ENCODE results near the gene FEZ2.
"Not testable (repeated sequence)": the region's sequence is repeated elsewhere in the genome, so short reads cannot be mapped to it uniquely, and the experiment has no call there.

Gene FEZ2, protein sequence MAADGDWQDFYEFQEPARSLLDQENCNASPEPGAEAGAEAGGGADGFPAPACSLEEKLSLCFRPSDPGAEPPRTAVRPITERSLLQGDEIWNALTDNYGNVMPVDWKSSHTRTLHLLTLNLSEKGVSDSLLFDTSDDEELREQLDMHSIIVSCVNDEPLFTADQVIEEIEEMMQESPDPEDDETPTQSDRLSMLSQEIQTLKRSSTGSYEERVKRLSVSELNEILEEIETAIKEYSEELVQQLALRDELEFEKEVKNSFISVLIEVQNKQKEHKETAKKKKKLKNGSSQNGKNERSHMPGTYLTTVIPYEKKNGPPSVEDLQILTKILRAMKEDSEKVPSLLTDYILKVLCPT

DNA sequence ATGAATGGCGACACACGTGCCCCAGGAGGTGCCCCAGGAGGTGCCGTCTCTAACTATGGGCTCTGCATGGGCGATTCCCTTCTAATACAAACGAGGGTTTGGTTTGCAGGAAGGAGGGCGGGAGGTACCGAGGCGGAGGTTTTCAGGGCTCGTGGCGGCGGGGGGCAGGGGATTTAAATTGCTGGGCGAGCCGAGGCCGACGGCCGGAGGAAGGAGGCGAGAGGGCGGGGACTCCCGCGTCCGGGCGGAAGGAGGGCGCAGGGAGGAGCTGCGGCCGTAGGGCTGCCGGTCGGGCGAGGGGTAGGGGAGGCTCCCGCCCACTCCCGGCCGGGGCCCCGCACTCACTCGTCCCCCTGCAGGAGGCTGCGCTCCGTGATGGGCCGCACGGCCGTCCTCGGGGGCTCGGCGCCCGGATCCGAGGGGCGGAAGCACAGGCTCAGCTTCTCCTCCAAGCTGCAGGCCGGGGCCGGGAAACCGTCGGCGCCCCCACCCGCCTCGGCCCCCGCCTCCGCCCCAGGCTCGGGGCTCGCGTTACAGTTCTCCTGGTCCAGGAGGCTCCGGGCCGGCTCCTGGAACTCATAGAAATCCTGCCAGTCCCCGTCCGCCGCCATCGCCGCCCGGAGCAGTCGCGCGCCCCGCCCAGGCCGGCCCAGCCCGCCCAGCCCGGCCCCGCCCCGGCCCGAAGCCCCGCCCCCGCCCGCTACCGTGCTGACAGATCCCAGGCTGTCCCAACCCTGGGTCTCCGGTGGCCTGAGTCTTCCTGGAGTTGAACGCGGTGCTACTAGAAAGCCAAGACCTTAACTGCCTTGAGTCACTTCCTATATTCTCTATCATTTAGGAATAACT, at the start of gene FEZ2:
Gene FEZ2 (minus strand): TSS at position 637 of the 846 bp plus-strand sequence. CDS start 26 bp downstream, at position 611.
- DNase-seq (ENCODE audit: low read depth): peak; percentile 67

DNA sequence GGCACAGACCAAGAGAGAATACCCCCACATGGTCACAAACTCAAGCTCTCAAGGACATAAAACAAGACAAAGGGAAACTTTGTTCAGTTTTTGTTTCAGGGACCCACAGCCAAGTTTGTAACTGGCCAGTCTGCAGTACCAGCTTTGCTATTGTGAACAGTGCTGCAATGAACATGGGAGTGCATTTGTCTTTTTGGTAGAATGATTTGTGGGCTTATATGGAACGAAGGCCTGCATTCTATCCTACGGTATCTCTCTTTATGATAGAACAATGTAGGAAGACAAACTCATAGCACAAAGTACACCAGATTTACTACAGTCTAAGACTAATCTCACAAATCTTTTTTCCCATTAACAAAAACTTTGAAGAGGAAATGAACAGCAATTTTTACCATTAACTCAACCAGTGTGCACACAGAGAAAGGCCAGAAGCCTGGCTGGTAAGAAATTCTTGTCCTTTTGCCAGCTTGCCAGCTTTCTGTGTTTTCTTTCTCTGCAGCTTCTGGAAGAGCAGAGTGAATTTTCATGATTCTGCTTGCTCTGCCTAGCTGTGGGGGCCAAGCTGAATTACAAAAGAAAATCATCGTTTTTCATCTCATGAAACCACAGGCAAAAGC, 37.1 kb upstream of the FEZ2 start:
- DNase-seq (ENCODE audit: low read depth): no peak

DNA sequence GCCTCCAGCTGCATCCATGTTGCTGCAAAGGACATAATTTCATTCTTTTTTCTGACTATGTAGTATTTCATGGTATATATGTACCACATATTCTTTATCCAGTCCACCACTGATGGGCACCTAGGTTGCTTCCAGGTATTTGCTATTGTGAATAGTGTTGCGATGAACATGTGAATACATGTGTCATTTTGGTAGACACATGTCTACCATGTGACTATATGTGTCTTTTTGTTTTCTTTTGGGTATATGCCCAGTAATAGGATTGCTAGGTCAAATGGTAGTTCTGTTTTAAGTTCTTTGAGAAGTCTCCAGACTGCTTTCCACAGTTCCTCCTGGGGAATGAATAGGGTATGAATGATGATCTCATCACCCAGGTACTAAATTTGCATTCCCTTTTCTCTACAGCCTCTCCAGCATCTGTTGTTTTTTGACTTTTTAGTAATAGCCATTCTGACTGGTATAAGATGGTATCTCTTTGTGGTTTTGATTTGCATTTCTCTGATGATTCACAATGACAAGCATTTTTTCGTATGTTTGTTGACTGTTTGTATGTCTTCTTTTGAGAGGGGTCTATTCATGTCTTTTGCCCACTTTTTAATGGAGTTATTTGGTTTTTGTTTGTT, 35.6 kb upstream of the FEZ2 start:
- DNase-seq (ENCODE audit: low read depth): no peak

DNA sequence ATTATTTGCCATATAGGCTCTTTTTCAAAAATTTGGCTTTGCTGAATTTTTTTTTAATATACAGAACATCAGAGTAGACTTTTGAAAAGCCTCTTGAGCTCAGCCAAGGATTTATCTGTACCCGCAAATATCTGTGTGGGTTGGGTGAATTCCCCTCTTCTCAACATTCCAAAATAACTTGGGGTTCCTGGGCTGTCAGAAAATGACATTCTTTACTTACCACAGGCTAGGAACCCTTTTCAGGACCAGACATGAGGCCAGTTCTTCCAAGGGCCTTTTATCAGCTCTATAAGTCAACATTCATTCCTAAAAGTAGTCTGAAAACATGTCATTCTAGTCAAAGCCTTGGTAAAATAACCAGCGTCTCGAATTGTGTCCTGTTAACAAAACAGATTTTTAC, 28.8 kb upstream of the FEZ2 start:
- DNase-seq (ENCODE audit: low read depth): no peak

DNA sequence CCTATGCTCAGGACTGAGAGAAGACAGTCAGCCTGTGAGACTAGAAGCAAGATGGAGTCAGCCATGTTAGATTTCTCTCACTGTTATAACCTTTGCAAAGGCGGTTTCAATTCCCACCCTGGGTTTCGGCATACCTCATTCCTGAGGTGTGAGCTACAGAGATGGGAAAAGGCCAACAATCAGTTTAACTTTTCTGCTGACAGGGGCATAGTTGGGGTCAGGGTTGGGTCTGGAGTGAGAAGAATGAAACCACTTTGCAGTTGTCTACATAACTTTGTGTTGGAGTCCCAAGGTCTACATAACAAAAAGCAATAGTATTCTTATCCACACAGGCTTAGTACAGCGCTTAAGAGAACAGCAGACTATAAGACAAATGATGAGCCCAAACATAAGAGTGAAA, 28.1 kb upstream of the FEZ2 start:
- no peak for DNase-seq (ENCODE audit: low read depth)

DNA sequence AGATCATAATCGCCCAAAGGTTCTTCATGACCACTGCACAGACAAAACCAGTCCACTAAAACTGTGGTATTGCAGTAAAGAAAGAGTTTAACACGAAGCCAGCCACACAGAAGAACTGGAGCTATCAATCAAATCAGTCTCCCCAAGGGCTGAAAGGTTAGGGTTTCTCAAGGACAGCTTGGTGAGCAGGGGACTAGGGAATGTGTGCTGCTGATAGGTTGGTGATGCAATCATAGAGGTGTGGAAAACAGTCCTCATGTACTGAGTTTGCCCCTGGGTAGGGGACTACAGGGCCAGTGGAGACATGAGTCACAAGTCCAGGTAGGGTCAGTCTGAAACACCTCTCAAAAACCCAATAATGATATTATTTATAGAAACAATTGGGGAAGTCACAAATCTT, 27.3 kb upstream of the FEZ2 start:
- no peak for DNase-seq (ENCODE audit: low read depth)

DNA sequence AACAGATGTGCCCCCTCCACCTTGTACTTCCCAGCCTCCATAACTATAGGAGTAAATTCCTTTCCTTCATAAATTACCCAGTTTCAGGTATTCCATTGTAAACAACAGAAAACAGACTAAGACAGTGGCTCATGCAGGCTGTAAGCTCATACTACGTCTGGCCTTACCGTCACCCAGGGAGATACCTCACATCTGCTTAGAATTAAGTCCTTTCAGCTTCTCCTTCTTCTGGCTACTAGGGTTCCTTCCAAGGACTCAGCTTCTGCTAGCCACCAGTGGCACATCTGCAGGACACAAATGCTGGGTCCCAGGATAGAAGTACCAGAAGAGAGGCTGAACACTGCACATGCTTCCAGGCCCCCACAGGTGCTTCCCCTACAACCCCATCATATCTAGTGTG, 22.4 kb upstream of the FEZ2 start:
- DNase-seq (ENCODE audit: low read depth): no peak

DNA sequence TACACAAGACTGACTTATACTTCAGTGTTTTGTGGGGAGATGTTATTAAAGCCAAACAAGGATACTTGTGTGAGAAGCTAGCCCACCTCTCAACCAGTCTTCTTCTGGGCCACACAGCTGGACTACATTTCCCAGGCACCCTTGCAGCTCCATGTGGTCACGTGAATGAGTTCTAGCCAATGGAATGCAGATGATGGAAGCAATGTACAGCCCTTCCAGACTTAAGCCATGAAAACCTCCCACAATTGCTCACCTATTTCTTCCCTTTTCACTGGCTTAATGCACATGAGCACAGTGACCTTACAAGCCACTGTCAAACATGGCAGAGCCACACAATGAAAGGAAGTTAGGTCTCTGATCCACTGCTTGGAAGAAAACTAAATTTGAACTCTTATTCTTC, 20.4 kb upstream of the FEZ2 start:
- DNase-seq (ENCODE audit: low read depth): no peak

DNA sequence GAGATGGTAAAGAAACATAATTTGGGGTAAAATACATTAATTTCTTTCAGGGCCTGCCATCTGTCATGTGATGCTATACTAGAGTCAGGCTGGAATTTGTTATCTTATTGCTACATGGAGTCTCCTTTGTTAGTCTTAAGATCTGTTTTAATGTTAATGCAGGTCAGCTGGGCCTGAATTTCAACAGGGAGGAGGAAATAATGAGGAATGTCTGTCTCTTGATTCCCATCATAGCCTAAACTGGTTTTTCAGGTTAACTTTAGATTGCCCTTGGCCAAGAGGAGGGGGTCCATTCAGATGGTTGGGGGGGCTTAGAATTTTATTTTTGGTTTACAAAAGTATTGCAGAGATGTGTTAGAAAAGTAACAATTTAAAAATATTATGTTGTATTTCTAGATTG, 19.0 kb upstream of the FEZ2 start:
- no peak for DNase-seq (ENCODE audit: low read depth)

DNA sequence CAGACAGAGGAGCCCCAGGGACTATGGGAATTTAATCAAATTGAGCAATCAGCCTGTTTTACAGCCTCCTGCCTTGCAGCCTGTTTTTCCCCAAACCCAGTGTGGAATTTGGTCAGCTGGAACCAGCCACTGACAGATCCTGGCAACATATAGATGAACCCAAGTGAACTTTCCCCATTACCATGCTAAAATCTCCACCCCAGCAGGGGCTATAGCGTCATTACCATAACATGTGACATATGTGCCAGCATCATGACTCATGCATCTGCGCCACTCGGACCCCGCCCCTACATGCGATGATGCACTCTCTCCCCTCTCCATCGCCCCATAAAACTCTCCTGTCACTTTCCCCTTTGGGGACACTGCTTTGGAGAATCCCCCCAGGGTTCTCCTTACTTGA, 17.3 kb upstream of the FEZ2 start:
- DNase-seq (ENCODE audit: low read depth): no peak

DNA sequence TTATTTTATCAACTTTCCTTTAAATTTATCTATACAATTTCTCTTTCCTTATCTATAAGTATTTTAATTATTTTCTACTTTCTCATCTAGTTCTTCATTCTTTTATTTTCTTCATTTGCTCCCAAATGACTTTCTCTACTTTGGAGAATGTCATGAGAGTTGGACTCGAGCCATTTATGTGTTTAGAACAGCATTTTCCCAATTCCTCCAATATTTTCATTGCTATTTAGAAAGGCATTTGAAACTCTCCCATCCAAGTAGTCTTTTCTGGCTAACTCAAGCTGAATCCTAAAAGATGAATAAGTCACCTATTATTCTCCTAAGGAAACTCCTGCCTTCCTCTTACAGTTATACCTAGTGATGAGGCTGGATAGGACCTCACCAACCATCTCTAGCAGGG, 15.8 kb upstream of the FEZ2 start:
- DNase-seq (ENCODE audit: low read depth): no peak

DNA sequence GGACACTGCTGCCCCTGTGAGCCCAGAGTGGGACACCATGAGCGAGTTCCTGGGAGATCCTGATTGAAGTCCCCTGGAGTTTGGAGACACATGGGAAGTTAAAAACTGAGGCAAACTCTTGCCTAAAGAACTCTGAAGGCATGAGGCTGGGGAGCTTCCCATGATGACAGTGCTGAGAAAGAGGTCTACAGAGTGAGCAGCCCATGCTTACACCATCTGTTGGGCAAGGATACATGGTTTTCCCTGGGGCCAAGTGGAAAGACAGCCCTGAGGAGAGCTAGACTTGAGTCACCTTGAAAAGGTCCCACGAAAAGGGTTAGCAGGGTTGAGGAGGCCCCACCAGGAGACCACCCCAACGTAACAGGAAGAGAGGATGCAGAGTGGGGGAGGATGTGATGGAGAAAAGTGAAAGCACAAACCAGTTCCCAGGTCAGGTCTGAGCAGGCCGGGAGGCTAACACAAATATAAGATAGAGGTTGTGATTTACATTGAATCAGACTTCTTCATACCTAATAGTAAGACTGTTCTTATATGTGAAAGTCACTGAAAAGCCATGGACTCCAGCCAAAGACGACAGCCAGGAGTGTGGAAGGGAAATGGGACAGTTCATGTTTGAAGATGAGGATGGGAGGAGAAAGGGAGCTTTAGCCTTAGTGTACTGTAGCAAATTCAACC, 13.5 kb upstream of the FEZ2 start:
- DNase-seq (ENCODE audit: low read depth): no peak

DNA sequence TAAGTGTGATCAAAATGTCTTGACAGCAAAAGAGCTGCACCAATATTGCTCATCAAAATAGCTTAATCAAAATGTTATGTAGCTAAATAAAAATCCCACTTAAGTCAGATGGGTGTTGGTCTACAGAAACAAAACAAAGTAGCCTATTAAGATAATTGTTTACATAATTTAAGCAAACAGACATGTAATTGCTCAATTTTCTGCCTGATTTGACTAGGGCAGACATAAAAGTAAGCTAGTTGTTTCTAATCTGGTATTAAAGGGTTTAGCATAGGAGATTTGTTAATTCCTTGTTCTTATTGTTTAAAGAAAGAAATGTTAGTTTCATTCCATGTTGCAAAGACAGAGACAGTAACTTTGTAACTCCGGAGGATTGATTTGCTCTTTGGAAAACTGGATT, 11.5 kb upstream of the FEZ2 start:
- no peak for DNase-seq (ENCODE audit: low read depth)

DNA sequence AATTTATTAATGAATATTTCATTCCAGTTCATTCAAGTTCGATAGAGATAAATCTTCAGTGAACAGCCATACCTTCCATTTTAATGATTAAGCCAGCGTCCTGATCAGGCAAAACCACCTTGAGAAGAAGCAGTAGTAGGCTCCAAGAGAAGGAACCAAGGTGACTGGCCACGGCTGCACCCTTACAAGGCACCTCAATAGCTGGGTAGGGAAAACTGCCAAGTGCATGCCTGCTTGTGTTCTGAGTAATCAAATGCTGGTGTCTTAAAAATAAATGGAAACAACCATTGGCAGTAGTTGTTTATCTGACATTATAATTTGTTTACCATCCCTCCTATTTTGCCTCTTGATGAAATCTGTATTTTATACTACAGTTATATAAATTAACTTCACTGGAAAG, 10.0 kb upstream of the FEZ2 start:
- DNase-seq (ENCODE audit: low read depth): no peak

DNA sequence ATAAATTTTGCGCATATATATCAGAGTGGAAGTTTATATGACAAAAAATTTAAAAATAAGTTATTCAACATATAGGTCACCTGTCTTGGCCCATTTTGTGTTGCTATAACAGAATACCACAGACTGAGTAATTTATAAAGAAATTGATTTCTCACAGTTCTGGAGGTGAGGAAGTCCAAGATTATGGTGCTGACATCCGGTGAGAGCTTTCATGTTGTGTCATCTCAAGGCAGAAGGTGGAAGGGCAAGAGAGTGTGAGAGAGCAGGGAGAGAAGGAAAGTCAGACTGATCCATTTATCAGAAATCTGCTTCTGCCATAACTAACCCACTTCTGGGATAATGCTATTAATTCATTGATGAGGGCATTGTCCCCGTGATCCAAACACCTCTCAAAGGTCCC, 9.0 kb upstream of the FEZ2 start:
- DNase-seq (ENCODE audit: low read depth): no peak

DNA sequence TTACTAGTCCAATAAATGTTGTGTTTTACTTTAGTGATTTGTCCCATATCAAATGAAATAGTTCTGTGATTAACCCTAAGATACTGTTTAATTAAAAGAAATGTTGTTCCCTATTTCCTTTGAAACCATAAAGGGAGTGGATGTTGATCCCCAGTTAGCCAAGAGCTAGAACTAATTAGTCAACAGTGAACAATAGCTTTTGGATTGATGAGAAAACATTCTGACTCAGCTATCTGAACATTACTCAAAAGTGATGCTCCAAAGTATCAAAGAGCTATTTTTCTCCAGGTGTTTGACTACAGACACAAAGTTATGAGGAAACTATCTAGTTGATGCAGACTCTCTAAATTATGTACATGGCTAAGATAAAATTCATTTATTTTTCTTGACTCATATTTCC, 7.3 kb upstream of the FEZ2 start:
- DNase-seq (ENCODE audit: low read depth): no peak

DNA sequence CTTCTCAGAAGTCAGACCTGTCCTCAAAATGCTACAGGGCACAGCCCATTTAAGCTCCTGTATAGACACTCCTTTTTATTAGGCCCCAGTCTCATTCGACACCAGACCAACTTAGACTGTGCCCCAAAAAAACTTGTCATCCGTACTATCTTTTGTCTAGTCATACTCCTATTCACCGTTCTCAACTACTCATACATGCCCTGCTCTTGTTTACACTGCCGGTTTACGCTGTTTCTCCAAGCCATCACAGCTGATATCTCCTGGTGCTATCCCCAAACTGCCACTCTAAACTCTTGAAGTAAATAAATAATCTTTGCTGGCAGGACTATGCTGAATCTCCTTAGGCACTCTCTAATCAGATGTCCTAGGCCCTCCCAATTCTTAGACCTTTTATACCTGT, 5.7 kb upstream of the FEZ2 start:
- not testable (repeated sequence) for DNase-seq (ENCODE audit: low read depth)

DNA sequence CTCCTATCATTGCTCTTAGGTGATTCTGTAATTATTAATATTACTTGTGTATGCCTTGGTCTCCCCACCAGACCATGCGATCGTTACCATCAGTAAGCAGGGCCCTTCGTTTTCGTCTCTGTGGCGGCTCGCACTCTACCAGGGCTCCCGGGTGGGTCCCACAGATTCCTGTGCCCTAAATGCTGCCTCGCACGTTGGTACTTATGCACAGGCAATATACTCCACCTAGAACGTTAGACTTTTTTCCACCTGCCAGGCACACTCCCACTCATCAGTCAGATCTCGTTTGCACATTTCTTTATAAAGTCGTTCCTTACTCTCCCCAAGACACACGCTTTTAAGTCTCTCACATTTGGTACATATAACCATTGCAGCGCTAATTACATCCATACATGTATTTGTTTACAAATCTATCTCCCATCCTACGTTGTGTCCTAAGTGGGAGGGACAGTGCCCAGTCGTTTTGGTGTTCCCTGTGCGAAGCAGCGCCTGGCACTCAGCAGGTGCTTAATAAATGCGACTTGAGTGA, 901 bp downstream of the FEZ2 start:
- no peak for DNase-seq (ENCODE audit: low read depth)

DNA sequence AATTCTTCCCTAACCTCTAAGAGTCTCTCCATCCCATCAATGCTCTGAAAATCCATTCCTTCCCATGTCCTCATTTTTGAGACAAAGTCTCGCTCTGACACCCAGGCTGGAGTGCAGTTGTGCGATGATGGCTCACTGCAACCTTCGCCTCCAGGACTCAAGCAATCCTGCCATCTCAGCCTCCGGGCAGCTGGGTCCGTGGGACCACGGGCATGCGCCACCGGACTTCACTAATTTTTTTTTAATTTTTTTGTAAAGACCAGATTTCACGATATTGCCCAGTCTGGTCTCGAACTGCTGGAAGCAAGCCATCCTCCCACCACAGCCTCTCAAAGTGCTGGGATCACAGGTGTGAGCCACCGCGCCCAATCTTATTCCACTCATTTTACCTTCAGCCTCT, 1.6 kb downstream of the FEZ2 start:
- no peak for DNase-seq (ENCODE audit: low read depth)

DNA sequence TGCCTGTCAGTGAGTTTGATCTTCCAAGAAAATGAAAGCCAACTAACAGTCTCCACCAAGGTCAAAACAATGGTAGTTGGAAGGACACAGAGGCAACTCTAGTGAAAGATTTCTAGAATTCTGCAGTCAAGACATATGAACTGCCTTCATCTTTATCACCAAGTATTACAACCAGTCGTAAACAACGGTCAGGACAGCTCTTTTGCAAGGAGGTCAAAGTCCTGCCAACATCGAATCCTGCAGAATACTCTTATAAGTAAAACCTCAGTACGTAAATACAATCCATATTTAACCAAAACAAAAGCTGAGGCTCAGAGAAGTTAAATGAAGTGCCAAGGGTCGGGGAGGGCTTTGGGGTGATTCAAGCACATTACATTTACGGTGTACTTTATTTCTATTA, 3.1 kb downstream of the FEZ2 start:
- DNase-seq (ENCODE audit: low read depth): no peak

DNA sequence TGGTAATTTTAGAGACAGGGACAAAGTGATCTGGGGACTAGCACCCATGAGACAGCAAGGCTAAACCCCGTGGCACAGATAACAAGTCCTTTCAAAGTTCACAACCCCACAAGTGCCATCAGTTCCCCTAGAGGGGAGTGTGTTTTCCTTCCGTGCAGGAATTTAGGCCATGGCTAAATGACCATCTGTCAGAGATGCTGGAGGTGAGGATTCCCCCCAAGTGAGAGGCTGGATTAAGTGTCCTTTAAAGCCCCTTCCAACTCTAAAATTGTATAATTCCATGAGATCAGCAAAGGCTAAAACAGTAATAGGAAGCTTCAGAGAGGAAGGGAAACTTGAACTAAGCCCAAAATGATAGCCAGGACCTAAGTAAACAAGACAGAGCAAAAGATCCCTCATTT, 8.7 kb downstream of the FEZ2 start:
- DNase-seq (ENCODE audit: low read depth): no peak

DNA sequence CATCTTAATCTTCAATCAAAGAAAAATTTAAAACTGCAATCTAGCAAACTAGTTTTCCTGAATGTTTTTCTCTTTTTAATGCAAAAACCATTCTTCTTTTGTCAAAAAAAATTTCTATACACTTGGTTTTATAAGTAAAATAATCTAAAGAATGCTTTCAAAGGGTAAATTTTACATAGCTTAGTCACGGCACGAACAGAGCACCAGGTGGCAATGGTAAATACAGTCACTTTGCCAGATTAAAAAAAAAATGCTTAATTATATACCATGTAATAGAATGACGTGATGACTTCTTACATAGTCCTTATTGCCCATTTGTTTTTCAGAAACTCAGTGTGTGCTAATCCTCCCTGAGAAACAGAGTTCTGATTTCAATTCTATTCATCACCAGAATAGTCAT, 10.4 kb downstream of the FEZ2 start:
- DNase-seq (ENCODE audit: low read depth): no peak

Measured in stimulated activated CD8-positive, alpha-beta memory T cell treated with anti-CD3 and anti-CD28 coated beads, Interleukin-4, amount 100 ng/mL, for 24 hours (primary cell).